GM12875 (cell line): ENCODE measurements around the gene TTYH2.

Experiments
- H3K4me3 ChIP-seq: one replicate; pipeline ENCODE4 v1.5.1; 2011; ENCODE audit warnings: low read depth, low read length, control low read depth
- TF ChIP-seq, protein P1 (sequence below): IDR thresholded peaks from 2 replicates; pipeline ENCODE4 v1.5.1; 2011; ENCODE audit warnings: low read depth, mild to moderate bottlenecking, control low read depth, inconsistent platforms, low read length, moderate library complexity, borderline replicate concordance; ENCODE audit not compliant: insufficient read depth

TTYH2 gene, protein sequence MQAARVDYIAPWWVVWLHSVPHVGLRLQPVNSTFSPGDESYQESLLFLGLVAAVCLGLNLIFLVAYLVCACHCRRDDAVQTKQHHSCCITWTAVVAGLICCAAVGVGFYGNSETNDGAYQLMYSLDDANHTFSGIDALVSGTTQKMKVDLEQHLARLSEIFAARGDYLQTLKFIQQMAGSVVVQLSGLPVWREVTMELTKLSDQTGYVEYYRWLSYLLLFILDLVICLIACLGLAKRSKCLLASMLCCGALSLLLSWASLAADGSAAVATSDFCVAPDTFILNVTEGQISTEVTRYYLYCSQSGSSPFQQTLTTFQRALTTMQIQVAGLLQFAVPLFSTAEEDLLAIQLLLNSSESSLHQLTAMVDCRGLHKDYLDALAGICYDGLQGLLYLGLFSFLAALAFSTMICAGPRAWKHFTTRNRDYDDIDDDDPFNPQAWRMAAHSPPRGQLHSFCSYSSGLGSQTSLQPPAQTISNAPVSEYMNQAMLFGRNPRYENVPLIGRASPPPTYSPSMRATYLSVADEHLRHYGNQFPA

DNA sequence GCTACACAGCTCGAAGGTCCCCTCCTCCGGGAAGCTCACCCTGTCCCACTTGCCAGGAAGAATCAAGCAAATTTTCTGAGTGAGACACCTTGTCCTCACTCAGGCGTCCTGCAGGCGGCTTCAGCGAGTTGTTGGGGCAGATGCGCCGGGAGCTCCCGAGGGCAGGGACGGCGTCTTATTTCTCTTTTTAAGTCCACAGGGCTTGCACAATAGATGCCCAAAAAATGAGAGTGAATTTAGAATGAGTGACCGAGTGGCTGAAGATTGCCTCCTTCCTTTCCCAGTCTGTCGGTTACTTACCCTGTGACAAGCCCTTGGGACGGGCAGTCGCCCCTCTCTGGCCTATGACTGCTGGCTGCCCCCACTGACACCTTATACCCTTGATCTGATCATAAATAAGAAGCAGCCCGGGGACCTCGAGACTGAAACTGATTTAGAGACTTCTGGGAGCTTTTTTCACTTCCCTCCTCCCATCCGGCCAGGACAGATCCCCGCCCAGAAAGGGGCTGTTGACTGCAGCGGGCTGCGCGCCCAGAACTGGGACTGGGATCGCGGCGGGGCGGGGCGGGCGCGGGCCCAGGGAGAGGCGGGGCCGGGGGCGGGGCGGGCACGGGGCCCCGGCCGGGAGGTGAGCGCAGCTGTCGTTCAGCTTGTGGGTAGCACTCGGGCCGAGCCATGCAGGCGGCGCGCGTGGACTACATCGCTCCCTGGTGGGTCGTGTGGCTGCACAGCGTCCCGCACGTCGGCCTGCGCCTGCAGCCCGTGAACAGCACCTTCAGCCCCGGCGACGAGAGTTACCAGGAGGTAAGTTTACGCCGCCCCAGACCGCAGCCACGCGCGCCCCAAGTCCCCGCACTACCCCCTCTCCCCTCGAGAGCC, at the start of gene TTYH2:
Gene TTYH2, plus strand, starts transcription at position 659 of the 879 bp plus-strand sequence. Its CDS starts 17 bp downstream, at position 676.
- TF ChIP-seq, protein P1, sequence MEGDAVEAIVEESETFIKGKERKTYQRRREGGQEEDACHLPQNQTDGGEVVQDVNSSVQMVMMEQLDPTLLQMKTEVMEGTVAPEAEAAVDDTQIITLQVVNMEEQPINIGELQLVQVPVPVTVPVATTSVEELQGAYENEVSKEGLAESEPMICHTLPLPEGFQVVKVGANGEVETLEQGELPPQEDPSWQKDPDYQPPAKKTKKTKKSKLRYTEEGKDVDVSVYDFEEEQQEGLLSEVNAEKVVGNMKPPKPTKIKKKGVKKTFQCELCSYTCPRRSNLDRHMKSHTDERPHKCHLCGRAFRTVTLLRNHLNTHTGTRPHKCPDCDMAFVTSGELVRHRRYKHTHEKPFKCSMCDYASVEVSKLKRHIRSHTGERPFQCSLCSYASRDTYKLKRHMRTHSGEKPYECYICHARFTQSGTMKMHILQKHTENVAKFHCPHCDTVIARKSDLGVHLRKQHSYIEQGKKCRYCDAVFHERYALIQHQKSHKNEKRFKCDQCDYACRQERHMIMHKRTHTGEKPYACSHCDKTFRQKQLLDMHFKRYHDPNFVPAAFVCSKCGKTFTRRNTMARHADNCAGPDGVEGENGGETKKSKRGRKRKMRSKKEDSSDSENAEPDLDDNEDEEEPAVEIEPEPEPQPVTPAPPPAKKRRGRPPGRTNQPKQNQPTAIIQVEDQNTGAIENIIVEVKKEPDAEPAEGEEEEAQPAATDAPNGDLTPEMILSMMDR: peak; percentile 41; the same call in 1 of the 2 replicates
- peak within 1 kb of the TSS; percentile 57 for H3K4me3 ChIP-seq

DNA sequence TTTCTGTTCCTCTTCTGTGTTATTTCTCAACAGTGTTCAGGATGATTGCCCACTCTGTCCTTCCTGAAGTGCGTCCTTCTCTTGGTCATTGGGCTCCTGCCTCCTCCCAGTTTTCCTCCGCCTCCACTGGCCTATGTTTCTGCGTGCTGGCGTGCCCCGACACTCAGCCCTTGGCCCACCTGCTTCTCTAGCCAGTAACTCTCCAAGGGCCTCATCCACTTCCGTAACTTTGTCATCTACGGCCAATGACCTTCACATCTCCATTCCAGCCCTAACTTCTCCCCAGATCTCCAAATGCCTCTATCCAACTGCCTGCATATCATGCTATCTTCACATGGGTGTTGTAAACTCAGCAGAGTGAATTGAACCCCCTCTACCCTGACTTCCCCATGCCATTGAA, 49.5 kb upstream of the TTYH2 start:
- TF ChIP-seq, protein P1: no peak
- H3K4me3 ChIP-seq: no peak overlapping the region

DNA sequence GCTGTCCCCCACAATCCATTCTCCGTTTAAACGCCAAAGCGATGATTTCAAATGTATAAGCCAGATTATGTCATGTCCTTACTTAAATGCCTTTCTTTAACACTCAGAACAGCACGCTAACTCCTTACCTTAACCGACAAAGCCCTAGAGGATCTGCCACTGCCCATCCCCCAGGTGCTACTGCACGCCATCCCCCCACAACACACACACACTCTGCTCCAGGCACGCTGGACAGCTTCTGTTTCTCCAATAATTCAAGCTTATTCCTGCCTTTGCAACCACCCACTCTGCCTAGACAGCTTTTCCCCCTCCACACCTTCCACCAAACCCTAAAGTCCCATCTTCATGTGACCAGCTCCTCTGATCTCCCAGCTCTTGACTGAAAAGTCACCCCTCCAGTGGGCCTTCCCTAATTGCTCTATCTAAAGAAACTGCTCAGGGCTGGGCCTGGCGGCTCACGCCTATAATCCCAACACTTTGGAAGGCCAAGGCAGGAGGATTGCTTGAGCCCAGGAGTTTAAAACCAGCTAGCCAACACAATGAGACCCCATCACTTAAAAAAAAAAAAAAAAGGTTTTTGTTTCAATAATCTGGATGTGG, 48.8 kb upstream of the TTYH2 start:
- no peak overlapping the region for H3K4me3 ChIP-seq
- TF ChIP-seq, protein P1: no peak

DNA sequence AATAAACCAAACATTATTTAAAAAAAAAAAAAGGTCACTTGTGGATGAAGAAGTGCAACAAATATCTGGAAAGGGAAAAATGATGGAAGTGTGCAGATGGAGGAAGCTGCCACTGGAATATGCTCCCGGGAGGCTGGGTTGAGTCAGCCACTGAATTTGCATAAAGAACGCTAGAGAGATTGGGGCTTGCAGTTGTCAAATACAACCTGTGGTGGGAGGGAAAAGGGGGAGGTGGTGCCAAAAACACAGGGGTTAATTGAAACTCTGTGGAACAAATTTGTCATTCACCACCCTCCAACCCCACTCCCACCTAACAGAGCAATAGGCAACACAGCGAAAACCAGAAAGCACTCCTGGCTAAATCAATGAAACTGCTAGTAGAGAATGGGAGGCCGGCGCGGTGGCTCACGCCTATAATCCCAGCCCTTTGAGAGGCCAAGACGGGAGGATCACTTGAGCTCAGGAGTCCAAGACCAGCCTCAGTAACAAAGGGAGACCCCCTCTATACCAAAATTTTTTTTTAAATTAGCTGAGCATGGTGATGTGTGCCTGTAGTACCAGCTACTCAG, 47.5 kb upstream of the TTYH2 start:
- TF ChIP-seq, protein P1: no peak
- H3K4me3 ChIP-seq: no peak overlapping the region

DNA sequence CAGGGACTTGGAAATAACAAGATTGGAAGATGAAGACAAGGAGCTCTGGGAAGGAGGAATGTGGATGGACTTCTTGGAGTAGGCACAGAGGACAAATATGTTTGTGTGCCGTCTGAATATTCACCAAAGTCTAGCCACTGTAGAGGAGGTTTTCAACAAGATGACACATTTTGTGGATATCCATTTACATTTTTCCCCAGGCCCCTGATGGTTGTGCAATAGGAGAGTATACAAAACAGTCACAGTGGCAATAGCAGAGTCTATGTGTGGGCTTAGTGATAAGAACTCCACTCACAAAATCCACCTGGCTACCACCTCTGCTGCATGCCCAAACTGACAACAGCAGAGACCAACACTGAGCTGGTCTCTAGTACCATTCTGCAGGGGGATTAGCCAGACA, 42.4 kb upstream of the TTYH2 start:
- no peak overlapping the region for H3K4me3 ChIP-seq
- TF ChIP-seq, protein P1: no peak

DNA sequence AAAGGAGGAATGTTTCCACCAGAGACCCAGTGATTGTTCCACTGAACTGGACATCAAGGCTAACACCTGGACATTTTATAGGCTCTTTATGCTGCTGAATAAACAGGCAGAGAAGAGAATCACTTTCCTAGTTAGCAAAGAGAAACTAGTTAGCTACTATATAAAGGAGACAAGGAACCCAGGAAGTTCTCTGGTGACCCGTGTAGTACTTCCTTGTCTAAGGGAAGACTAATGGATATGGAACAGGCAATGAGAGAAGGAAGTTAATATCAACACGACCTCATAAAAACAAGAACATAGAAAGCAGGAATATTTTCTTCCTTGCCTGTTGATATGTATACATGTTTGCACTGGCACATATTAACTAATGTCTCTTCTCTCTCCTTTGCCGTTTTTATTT, 40.7 kb upstream of the TTYH2 start:
- TF ChIP-seq, protein P1: no peak

More for the DNA sequence above, 40.7 kb upstream of the TTYH2 start:
- H3K4me3 ChIP-seq: no peak overlapping the region
